H54 (cell line): Measurements from ENCODE around the gene LYZL1.
"Not testable (repeated sequence)": the region's sequence is repeated elsewhere in the genome, so short reads cannot be mapped to it uniquely, and the experiment has no call there.

Experiments
- DNase-seq: peaks from one replicate; pipeline ENCODE4 v3.0.0; 2011; ENCODE audit warnings: low spot score, mixed read lengths; ENCODE audit not compliant: insufficient read length
- FAIRE-seq: peaks from 3 replicates; lab custom pipeline; 2011; peaks lifted over from hg19 to GRCh38; lab: Jason Lieb, UNC
- POLR2A ChIP-seq: IDR thresholded peaks from 2 replicates; pipeline ENCODE4 v1.6.1; 2011; ENCODE audit warnings: low read depth, mild to moderate bottlenecking, low read length

The LYZL1 gene

DNA sequence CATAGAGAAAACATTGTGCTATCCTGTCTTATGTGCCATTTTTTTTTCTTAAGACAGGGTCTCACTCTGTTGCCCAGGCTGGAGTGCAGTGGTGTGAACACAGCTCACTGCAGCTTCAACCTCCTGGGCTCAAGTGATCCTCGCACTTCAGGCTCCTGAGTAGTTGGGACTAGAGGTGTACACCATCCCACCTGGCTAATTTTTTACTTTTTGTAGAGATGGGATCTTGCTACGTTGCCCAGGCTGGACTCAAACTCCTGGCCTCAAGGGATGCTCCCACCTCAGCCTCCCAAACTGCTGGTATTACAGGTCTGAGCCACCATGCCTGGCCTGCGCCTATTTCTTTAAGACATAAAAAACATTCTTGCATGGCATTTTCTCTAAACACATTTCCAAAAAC is 20.6 kb downstream of the LYZL1 start:
- no peak for TF ChIP-seq POLR2A
- FAIRE-seq (no peak), DNase-seq (no peak)

- DNase-seq, FAIRE-seq: not testable (repeated sequence)
These were observed 21.6 kb downstream of the LYZL1 start for GRCh38 chr10:29310463-29310862.

DNA sequence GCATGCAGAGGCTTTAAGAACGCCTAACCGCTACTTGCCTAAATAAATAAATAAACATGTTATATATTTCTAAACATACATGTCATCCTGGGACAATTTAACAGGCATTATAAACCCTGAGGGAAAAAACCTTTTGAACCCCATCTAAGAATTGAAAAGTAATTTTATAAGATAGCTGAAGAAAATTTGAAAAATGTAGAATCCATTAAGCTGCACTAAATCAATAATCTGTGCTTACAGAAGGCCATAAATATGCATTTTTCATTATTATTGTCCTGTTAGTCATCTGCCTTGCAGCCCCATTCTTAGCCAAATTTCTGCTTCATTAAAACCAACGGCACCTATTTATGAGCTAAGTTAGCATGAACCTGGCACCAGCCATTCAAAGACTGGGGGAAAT is 24.2 kb downstream of the LYZL1 start:
- FAIRE-seq (no peak), DNase-seq (no peak)
- TF ChIP-seq POLR2A, result no peak

DNA sequence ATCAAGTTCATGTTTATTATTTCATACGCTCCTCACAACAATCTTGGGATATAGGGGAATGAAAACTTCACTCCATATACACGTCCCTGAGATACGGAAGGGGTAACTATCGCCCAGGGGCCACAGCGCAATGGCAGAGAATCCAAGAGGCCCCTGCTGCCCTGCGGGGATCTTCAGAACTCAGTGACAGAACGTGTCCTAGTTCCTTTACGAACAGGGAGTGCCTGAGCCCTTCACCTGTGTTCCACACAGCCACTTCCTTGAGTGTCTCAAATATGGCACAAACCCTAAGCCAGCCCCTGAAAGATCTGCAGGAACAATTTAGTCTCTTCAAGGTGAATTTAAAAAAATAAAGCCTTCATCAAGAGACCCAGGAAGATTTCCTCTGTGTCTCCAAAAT is 25.9 kb downstream of the LYZL1 start:
- no peak for TF ChIP-seq POLR2A
- FAIRE-seq (no peak), DNase-seq (no peak)

GRCh38 chr10:29315814-29316213 is 26.9 kb downstream of the LYZL1 start:
- FAIRE-seq (no peak), DNase-seq (no peak)
- TF ChIP-seq POLR2A, result no peak

DNA sequence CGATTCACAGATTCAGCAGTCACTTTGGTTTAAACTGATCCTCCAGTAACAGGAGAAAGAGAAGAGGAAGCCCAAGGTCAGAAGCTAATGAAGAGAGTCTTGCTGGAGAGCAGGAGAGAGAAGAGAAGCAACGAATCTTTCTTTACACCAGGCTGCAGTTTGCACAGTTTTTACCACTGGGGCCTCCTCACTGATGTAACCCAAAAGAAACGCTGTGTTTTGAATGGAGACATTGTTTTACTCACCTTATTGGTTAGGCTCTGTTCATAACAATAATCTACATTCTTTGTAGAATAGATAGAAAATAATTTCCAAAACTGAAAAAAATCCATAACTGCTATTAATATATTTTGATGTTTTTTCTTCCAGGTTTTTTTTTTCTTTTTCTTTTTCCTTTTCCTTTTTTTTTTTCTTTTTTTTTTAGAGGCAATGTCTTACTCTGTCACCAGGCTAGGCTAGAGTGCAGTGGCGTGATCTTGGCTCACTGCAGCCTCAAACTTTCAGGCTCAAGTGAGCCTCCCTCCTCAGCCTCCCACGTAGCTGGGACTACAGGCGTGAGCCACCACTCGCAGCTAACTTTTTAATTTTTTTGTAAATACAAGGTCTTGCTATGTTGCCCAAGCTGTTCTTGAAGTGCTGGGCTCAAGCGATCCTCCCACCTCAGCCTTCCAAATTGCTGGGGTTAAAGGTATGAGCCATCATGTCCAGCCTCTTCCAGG is 27.6 kb downstream of the LYZL1 start:
- no peak for FAIRE-seq
- DNase-seq, result no peak

DNA sequence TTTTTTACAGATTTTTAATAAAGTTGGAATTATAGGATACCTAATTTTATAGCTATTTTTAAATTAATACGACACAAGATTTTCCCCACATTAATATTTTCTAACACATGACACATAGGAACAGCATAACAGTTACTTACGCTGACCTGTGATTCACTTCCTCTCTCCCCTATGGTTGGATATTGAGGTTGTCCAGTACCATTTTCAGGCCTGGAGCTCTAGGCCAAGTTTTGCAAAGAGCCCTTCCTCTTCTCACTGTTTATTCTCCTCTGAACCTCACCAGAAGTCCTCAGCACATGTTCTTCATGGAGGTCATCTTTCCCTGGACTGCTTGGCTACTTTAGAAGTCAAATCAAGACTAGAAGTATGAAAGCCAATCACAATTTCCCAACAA is 28.2 kb downstream of the LYZL1 start:
- DNase-seq (no peak), FAIRE-seq (no peak)
- no peak for TF ChIP-seq POLR2A

More for the DNA sequence above, 27.6 kb downstream of the LYZL1 start:
- no peak for TF ChIP-seq POLR2A

GRCh38 chr10:29317423-29318021 is 28.7 kb downstream of the LYZL1 start:
- TF ChIP-seq POLR2A, result no peak
- FAIRE-seq, result no peak
- DNase-seq, result no peak

GRCh38 chr10:29318141-29319071 is 29.5 kb downstream of the LYZL1 start:
- DNase-seq, result peak; percentile 16
- FAIRE-seq, result peak; percentile 89

DNA sequence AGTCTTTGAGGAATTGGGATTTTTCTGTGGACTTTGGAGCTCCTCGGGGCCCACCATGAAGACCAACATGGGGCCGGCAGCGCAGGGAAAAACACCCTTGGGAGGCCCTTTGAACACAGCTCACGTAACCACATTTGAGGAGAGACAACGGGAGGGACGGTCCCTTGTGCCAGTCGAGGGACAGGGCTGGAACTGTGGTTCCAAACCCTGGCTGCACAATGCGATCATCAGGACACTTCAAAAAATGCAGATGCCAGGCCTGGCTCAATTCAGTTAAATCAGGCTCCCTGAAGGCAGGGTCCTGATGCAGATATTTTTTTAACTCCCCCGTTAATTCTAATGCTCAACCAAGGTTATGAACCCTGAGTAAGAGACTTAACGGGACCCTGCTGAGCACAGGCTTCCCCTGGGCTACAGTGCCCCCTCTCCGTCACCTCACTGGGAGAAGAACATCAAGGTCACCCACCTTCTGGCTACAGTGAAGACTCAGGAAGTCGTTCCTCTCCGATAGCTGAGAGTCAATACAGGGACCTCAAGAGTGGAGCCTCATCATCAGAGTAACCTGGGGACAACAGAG is 30.4 kb downstream of the LYZL1 start:
- FAIRE-seq (no peak), DNase-seq (no peak)
- TF ChIP-seq POLR2A, result no peak

DNA sequence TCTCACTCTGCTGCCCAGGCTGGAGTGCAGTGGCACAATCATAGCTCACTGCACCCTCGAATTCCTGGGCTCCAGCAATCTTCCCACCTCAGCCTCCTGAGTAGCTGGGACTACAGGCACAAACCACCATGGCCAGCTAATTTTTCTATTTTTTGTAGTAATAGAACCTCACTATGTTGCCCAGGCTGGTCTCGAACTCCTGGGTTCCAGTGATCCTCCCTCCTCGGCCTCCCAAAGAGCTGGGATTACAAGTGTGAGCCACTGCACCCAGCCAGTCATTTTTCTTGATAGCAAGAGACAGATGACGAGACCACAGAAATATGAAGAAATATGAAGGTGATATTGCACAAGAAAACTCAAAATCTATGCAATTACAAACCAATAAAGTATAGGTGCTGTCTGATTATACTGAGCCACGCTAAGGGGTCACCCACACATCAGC is 31.8 kb downstream of the LYZL1 start:
- not testable (repeated sequence) for FAIRE-seq

GRCh38 chr10:29321656-29322055 is 32.8 kb downstream of the LYZL1 start:
- DNase-seq, result no peak
- FAIRE-seq, result no peak
- TF ChIP-seq POLR2A, result no peak

More for the DNA sequence above, 31.8 kb downstream of the LYZL1 start:
- DNase-seq, result not testable (repeated sequence)

GRCh38 chr10:29322918-29323317 is 34.0 kb downstream of the LYZL1 start:
- FAIRE-seq, result no peak
- DNase-seq, result no peak
- no peak for TF ChIP-seq POLR2A

- FAIRE-seq (no peak), DNase-seq (no peak)
- TF ChIP-seq POLR2A, result no peak
These were observed 34.5 kb downstream of the LYZL1 start for GRCh38 chr10:29323367-29323766.
